ENCODE results near the gene CADM1.

DNA sequence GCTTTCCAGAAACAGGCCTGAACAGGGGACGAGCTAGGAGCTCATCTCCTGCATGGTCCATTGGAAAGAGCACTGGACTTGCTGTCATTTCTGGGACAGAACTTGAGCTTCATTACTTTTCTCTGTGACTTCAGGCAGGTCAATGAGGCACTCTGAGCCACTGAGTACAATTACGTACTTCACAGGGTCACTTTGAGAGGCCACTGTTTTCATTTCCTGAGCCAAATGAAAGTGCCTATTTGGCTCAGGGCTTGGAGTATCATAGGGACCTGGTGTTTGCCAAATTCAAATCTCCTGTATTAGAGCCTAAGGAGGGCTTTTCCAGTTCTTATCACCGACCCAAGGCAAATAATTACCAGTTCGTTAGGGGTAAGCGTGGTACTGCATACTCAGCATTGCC is 319.3 kb downstream of the CADM1 start:
- TF ChIP-seq TAF1 (IDR thresholded peaks at IDR 0.05; ENCODE audit: borderline replicate concordance, insufficient read depth, low read length) (no peak), POLR2AphosphoS5 (IDR thresholded peaks at IDR 0.05; ENCODE audit: low read depth, low read length) (no peak)

Measured in PFSK-1 (cell line).